ENCODE results near the gene VPS29. TPM values are rescaled to one million over a fixed set of nuclear protein-coding genes. Genes with fewer than 3 reads are reported as not detected.

Gene VPS29
- total RNA-seq, 1 experiment from 2014 or later: 66.3 TPM

- TF ChIP-seq SMAD4 (CRISPR knock-in tag; IDR thresholded peaks at IDR 0.05) (no peak), ZNF232 (CRISPR knock-in tag; IDR thresholded peaks at IDR 0.05) (0 out of 2 replicates have a peak, but pooled peaks have one; percentile 10), NFYB (CRISPR knock-in tag; conservative IDR thresholded peaks at IDR 0.05; ENCODE audit: low read depth) (peak; percentile 21; the same call in 1 of the 2 replicates)
Observed at GRCh38 chr12:110468214-110469048, 33.5 kb downstream of the VPS29 start, which contains the start of the genes FAM216A and GPN3 (continued).

DNA sequence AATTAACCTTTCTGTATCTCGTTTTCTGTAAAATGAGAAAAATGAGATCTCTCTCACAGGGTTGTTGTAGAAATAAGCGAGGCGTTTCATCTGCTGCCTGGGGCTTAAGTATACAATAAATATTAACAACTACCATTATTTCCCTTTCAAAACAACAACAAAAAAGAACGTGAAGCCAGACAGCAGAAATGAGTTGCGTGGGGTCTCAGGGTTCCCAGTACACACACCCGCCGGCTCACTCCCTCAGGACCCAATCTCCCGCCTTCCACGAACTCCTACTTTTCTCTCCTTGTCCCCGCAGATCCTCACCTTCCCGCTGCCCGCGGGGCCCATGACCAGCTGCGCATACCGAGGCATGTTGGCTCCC is 34.1 kb downstream of the VPS29 start:
- ATAC-seq (no peak), DNase-seq (ENCODE audit: low spot score) (no peak)
- H3K9me3 Mint-ChIP-seq: no peaks in the 10 kb centered on the region
- no peaks in the 10 kb centered on the region for H3K27me3 Mint-ChIP-seq (ENCODE audit: low read depth)
- ChIA-PET POLR2A (interaction anchor here (0.6 to 2.5 kb wide), 10 partner anchors 17 to 356 kb away, joined by 3 to 18 read pairs (median 4); partner anchors contain the start of genes ANAPC7, ARPC3, RAD9B and VPS29), CTCF (interaction anchor here (0.6 to 2.7 kb wide), 14 partner anchors 17 to 1321 kb away, joined by 3 to 37 read pairs (median 4); partner anchors contain the start of genes ARPC3, IFT81 and TCTN1)
- H3K27ac Mint-ChIP-seq: peak overlapping the region; percentile 100
- H3K36me3 Mint-ChIP-seq: peaks cover 18% of the 10 kb centered on the region
- peaks cover 22% of the 10 kb centered on the region for H3K4me1 Mint-ChIP-seq
- TF ChIP-seq, protein P1, sequence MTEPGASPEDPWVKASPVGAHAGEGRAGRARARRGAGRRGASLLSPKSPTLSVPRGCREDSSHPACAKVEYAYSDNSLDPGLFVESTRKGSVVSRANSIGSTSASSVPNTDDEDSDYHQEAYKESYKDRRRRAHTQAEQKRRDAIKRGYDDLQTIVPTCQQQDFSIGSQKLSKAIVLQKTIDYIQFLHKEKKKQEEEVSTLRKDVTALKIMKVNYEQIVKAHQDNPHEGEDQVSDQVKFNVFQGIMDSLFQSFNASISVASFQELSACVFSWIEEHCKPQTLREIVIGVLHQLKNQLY (CRISPR knock-in tag; IDR thresholded peaks at IDR 0.05): no peak
- no peak for TF ChIP-seq NR2C2 (CRISPR knock-in tag; IDR thresholded peaks at IDR 0.05)
- TF ChIP-seq ETV6 (CRISPR knock-in tag; IDR thresholded peaks at IDR 0.05): no peak
- peak overlapping the region; percentile 100 for H3K4me3 Mint-ChIP-seq

DNA sequence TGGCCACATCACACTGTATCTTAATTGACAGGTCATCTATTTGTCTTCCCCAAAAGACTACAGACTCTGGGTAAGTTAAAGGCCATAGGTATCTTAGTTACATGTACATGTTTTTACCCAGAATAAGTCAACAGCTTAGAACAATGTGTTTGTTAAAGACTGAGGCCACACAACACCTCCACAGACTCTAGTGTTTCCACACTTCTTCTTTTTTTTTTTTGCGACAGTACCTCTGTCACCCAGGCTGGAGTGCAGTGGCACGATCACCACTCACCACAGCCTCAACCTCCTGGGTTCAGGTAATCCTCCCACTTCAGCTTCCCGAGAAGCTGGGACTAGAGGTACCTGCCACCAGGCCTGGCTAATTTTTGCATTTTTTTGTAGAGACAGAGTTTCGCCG is 35.1 kb downstream of the VPS29 start:
- H3K36me3 Mint-ChIP-seq: peaks cover 23% of the 10 kb centered on the region
- DNase-seq (ENCODE audit: low spot score) (no peak), ATAC-seq (no peak)
- H3K4me1 Mint-ChIP-seq: peaks cover 22% of the 10 kb centered on the region
- peak overlapping the region; percentile 100 for H3K4me3 Mint-ChIP-seq
- ChIA-PET POLR2A (no interaction called here), CTCF (no interaction called here)
- no peaks in the 10 kb centered on the region for H3K27me3 Mint-ChIP-seq (ENCODE audit: low read depth)
- peak overlapping the region; percentile 24; the same call in 1 of the 2 replicates for H3K27ac Mint-ChIP-seq
- H3K9me3 Mint-ChIP-seq: no peaks in the 10 kb centered on the region
- TF ChIP-seq, protein P2, sequence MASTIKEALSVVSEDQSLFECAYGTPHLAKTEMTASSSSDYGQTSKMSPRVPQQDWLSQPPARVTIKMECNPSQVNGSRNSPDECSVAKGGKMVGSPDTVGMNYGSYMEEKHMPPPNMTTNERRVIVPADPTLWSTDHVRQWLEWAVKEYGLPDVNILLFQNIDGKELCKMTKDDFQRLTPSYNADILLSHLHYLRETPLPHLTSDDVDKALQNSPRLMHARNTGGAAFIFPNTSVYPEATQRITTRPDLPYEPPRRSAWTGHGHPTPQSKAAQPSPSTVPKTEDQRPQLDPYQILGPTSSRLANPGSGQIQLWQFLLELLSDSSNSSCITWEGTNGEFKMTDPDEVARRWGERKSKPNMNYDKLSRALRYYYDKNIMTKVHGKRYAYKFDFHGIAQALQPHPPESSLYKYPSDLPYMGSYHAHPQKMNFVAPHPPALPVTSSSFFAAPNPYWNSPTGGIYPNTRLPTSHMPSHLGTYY (CRISPR knock-in tag; IDR thresholded peaks at IDR 0.05): no peak
- TF ChIP-seq SOX15 (CRISPR knock-in tag; IDR thresholded peaks at IDR 0.05) (no peak), KAT7 (CRISPR knock-in tag; IDR thresholded peaks at IDR 0.05; ENCODE audit: borderline replicate concordance) (no peak), PRDM15 (CRISPR knock-in tag; IDR thresholded peaks at IDR 0.05) (no peak), FOXP1 (CRISPR knock-in tag; IDR thresholded peaks at IDR 0.05; ENCODE audit: borderline replicate concordance) (no peak), PRRX2 (CRISPR knock-in tag; IDR thresholded peaks at IDR 0.05) (no peak), NR3C1 (CRISPR knock-in tag; conservative IDR thresholded peaks at IDR 0.05; ENCODE audit: low read depth) (no peak), OVOL2 (CRISPR knock-in tag; IDR thresholded peaks at IDR 0.05; ENCODE audit: borderline replicate concordance) (no peak), FOXJ3 (CRISPR knock-in tag; IDR thresholded peaks at IDR 0.05; ENCODE audit: borderline replicate concordance) (no peak)
- TF ChIP-seq, protein P3, sequence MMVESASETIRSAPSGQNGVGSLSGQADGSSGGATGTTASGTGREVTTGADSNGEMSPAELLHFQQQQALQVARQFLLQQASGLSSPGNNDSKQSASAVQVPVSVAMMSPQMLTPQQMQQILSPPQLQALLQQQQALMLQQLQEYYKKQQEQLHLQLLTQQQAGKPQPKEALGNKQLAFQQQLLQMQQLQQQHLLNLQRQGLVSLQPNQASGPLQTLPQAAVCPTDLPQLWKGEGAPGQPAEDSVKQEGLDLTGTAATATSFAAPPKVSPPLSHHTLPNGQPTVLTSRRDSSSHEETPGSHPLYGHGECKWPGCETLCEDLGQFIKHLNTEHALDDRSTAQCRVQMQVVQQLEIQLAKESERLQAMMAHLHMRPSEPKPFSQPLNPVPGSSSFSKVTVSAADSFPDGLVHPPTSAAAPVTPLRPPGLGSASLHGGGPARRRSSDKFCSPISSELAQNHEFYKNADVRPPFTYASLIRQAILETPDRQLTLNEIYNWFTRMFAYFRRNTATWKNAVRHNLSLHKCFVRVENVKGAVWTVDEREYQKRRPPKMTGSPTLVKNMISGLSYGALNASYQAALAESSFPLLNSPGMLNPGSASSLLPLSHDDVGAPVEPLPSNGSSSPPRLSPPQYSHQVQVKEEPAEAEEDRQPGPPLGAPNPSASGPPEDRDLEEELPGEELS (CRISPR knock-in tag; IDR thresholded peaks at IDR 0.05): no peak
- TF ChIP-seq, protein P4, sequence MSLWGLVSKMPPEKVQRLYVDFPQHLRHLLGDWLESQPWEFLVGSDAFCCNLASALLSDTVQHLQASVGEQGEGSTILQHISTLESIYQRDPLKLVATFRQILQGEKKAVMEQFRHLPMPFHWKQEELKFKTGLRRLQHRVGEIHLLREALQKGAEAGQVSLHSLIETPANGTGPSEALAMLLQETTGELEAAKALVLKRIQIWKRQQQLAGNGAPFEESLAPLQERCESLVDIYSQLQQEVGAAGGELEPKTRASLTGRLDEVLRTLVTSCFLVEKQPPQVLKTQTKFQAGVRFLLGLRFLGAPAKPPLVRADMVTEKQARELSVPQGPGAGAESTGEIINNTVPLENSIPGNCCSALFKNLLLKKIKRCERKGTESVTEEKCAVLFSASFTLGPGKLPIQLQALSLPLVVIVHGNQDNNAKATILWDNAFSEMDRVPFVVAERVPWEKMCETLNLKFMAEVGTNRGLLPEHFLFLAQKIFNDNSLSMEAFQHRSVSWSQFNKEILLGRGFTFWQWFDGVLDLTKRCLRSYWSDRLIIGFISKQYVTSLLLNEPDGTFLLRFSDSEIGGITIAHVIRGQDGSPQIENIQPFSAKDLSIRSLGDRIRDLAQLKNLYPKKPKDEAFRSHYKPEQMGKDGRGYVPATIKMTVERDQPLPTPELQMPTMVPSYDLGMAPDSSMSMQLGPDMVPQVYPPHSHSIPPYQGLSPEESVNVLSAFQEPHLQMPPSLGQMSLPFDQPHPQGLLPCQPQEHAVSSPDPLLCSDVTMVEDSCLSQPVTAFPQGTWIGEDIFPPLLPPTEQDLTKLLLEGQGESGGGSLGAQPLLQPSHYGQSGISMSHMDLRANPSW (CRISPR knock-in tag; conservative IDR thresholded peaks at IDR 0.05; ENCODE audit: low read depth): no peak
- TF ChIP-seq, protein P5, sequence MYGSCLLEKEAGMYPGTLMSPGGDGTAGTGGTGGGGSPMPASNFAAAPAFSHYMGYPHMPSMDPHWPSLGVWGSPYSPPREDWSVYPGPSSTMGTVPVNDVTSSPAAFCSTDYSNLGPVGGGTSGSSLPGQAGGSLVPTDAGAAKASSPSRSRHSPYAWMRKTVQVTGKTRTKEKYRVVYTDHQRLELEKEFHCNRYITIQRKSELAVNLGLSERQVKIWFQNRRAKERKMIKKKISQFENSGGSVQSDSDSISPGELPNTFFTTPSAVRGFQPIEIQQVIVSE (CRISPR knock-in tag; IDR thresholded peaks at IDR 0.05; ENCODE audit: borderline replicate concordance): no peak
- TF ChIP-seq, protein P6, sequence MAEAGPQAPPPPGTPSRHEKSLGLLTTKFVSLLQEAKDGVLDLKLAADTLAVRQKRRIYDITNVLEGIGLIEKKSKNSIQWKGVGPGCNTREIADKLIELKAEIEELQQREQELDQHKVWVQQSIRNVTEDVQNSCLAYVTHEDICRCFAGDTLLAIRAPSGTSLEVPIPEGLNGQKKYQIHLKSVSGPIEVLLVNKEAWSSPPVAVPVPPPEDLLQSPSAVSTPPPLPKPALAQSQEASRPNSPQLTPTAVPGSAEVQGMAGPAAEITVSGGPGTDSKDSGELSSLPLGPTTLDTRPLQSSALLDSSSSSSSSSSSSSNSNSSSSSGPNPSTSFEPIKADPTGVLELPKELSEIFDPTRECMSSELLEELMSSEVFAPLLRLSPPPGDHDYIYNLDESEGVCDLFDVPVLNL (CRISPR knock-in tag; IDR thresholded peaks at IDR 0.05; ENCODE audit: borderline replicate concordance, low read depth): no peak

Measured in WTC11 (cell line).